ENCODE results near the gene PCNX1. TPM values are rescaled to one million over a fixed set of nuclear protein-coding genes. Genes with fewer than 3 reads are reported as not detected.

PCNX1 gene
- total RNA-seq, 1 donor = 51.0 TPM

GRCh38 chr14:70921669-70922068, 14.4 kb downstream of the PCNX1 start:
- DNase-seq (ENCODE audit: insufficient read length, low spot score, missing footprints) = no peak
- no peak overlapping the region for H3K4me3 ChIP-seq (ENCODE audit: insufficient read depth, low read length)
- no peaks in the 10 kb centered on the region for H3K9me3 ChIP-seq (ENCODE audit: low read depth, low read length)
- peaks cover 26% of the 10 kb centered on the region for H3K4me1 ChIP-seq (ENCODE audit: insufficient read depth, low read length)
- no peak overlapping the region for H3K27ac ChIP-seq (ENCODE audit: low read depth, low read length)
- H3K36me3 ChIP-seq (ENCODE audit: insufficient read depth, low read length) = no peaks in the 10 kb centered on the region
- TF ChIP-seq CTCF (IDR thresholded peaks at IDR 0.05; ENCODE audit: extremely low read depth, low read depth, low read length) = no peak
- no peak overlapping the region for H3K4me2 ChIP-seq (ENCODE audit: insufficient read depth, low read length)
- peaks cover 58% of the 10 kb centered on the region for H4K20me1 ChIP-seq (ENCODE audit: insufficient read depth, low read length)
- no peaks in the 10 kb centered on the region for H3K27me3 ChIP-seq (ENCODE audit: insufficient read depth, low read length)
- peaks cover 95% of the 10 kb centered on the region for H3K79me2 ChIP-seq (ENCODE audit: insufficient read depth, low read length)
- H2AFZ ChIP-seq (ENCODE audit: low read length) = no peak overlapping the region

GRCh38 chr14:70924521-70924920, 17.3 kb downstream of the PCNX1 start:
- H3K4me3 ChIP-seq (ENCODE audit: insufficient read depth, low read length) = no peak overlapping the region
- no peak overlapping the region for H2AFZ ChIP-seq (ENCODE audit: low read length)
- peaks cover 92% of the 10 kb centered on the region for H3K79me2 ChIP-seq (ENCODE audit: insufficient read depth, low read length)
- H3K9me3 ChIP-seq (ENCODE audit: low read depth, low read length) = no peaks in the 10 kb centered on the region
- H3K36me3 ChIP-seq (ENCODE audit: insufficient read depth, low read length) = no peaks in the 10 kb centered on the region
- H3K4me2 ChIP-seq (ENCODE audit: insufficient read depth, low read length) = no peak overlapping the region
- no peak for TF ChIP-seq CTCF (IDR thresholded peaks at IDR 0.05; ENCODE audit: extremely low read depth, low read depth, low read length)
- DNase-seq (ENCODE audit: insufficient read length, low spot score, missing footprints) = no peak
- peaks cover 54% of the 10 kb centered on the region for H4K20me1 ChIP-seq (ENCODE audit: insufficient read depth, low read length)
- no peaks in the 10 kb centered on the region for H3K27me3 ChIP-seq (ENCODE audit: insufficient read depth, low read length)
- no peak overlapping the region for H3K27ac ChIP-seq (ENCODE audit: low read depth, low read length)
- peaks cover 22% of the 10 kb centered on the region for H3K4me1 ChIP-seq (ENCODE audit: insufficient read depth, low read length)

DNA sequence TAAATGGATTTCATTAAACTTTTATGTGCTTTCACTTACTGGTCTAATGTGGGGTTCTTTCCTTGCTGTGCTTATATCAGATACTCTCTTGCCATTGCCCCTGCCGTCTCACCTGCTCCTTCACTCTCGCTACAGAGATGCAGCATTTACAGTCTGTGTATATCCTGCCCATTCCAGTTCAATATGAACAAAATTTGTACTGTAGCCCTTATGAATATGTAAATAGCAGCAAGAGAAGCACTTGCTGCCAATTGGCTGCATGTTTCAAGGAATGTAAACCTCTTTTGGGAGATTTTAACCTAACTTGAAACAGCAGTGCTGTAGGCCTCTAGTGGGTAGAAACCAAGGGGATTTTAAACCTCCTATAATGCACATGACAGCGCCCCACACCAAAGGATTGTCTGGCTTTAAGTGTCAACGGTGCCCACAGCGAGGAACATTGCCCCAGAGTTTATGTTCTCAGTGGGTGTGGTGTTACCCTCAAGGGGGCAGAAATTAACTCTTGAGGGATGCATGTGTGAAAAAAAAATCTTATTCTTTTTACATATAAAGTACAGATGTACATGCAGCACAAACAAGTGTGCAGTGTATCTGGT, 19.1 kb downstream of the PCNX1 start:
- no peak overlapping the region for H3K4me2 ChIP-seq (ENCODE audit: insufficient read depth, low read length)
- no peak for TF ChIP-seq CTCF (IDR thresholded peaks at IDR 0.05; ENCODE audit: extremely low read depth, low read depth, low read length)
- no peaks in the 10 kb centered on the region for H3K9me3 ChIP-seq (ENCODE audit: low read depth, low read length)
- no peaks in the 10 kb centered on the region for H3K27me3 ChIP-seq (ENCODE audit: insufficient read depth, low read length)
- H3K79me2 ChIP-seq (ENCODE audit: insufficient read depth, low read length) = peaks cover 91% of the 10 kb centered on the region
- no peak for DNase-seq (ENCODE audit: insufficient read length, low spot score, missing footprints)
- H4K20me1 ChIP-seq (ENCODE audit: insufficient read depth, low read length) = peaks cover 44% of the 10 kb centered on the region
- H3K4me1 ChIP-seq (ENCODE audit: insufficient read depth, low read length) = peaks cover 7% of the 10 kb centered on the region
- no peak overlapping the region for H3K27ac ChIP-seq (ENCODE audit: low read depth, low read length)
- H3K36me3 ChIP-seq (ENCODE audit: insufficient read depth, low read length) = no peaks in the 10 kb centered on the region
- H2AFZ ChIP-seq (ENCODE audit: low read length) = no peak overlapping the region
- no peak overlapping the region for H3K4me3 ChIP-seq (ENCODE audit: insufficient read depth, low read length)

- peaks cover 38% of the 10 kb centered on the region for H4K20me1 ChIP-seq (ENCODE audit: insufficient read depth, low read length)
- no peak overlapping the region for H3K27ac ChIP-seq (ENCODE audit: low read depth, low read length)
- no peak for DNase-seq (ENCODE audit: insufficient read length, low spot score, missing footprints)
- peaks cover 88% of the 10 kb centered on the region for H3K79me2 ChIP-seq (ENCODE audit: insufficient read depth, low read length)
- H3K4me2 ChIP-seq (ENCODE audit: insufficient read depth, low read length) = no peak overlapping the region
- TF ChIP-seq CTCF (IDR thresholded peaks at IDR 0.05; ENCODE audit: extremely low read depth, low read depth, low read length) = no peak
- no peak overlapping the region for H2AFZ ChIP-seq (ENCODE audit: low read length)
- H3K27me3 ChIP-seq (ENCODE audit: insufficient read depth, low read length) = no peaks in the 10 kb centered on the region
- peaks cover 18% of the 10 kb centered on the region for H3K4me1 ChIP-seq (ENCODE audit: insufficient read depth, low read length)
- H3K36me3 ChIP-seq (ENCODE audit: insufficient read depth, low read length) = no peaks in the 10 kb centered on the region
- no peak overlapping the region for H3K4me3 ChIP-seq (ENCODE audit: insufficient read depth, low read length)
- no peaks in the 10 kb centered on the region for H3K9me3 ChIP-seq (ENCODE audit: low read depth, low read length)
These were observed 23.7 kb downstream of the PCNX1 start for GRCh38 chr14:70931008-70931407.
